ENCODE measurements around the gene MEX3D.
A peak's percentile ranks its signal among the peaks of the same experiment; 100 is the strongest.

The MEX3D gene

DNA sequence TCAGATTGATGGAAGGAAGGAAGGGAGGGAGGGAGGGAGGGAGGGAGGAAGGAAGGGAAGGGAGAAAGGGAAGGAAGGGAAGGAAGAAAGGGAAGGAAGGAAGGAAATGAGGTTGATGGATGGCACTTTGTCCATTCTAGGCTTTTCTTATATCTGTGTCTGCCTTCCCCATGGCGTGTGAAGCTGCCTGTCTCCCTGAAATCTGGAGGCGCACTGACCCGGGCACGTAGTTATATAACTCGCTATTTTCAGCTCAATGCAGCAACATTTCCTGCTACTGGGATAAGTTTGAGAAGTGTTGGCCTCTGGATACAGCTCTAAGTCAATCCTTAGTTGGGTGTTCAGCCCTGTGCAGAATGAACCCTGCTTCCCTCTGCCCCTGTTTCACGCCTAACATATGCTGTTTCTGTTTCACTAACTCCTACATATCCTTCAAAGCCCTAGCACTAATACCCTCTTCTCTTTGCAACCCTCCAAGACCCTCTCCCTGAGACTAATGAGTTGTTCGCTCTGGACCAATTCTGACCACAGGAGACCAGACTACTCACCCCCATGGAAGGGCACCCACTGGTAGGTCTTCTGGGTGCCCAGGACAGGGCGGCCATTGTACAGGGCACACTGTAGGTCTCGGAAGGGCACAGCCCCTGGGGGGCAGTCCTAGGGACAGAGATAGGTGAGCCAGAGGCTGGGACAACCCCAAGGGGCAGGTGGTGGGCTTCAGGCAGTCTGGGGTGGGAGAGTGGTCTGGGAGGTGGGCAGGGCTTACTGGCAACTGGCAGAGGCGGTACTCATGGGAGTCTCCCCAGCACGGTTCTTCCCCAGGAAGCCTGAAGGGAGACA lies 58.3 kb downstream of the MEX3D start:
- H3K27ac ChIP-seq (ENCODE audit: extremely low read depth, low read depth, low read length) = no peak overlapping the region
- CTCF ChIA-PET = interaction anchor here (0.7 to 1.3 kb wide), 2 partner anchors 36 to 232 kb away, joined by 3 read pairs; no protein-coding TSS in a partner anchor
- POLR2A ChIA-PET = no interaction called here

DNA sequence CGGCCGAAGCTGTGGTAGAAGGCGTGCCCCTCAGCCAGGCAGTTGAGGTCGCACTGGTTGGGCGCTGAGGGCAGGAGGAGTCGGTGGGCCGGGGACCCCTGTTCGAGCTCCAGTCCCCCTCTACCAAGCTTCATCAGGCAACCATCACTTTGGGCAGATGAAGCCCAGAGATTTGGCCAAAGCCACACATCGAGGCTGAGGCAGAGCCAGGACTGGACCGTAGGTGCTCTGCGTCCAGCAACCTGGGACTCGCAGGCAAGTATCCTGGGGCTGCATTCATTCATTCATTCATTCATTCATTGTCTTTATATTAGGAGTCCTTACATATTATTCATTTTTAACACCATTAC lies 59.6 kb downstream of the MEX3D start:
- peaks cover 3% of the 10 kb centered on the region; the same call in 1 of the 2 replicates for H3K4me1 ChIP-seq (ENCODE audit: control insufficient read depth, insufficient read depth, low read length)
- TF ChIP-seq ZNF544 (tag by site-specific recombination; IDR thresholded peaks at IDR 0.05) (no peak), OSR2 (tag by site-specific recombination; IDR thresholded peaks at IDR 0.05) (no peak), ZNF777 (tag by site-specific recombination; IDR thresholded peaks at IDR 0.05; ENCODE audit: borderline replicate concordance) (peak; percentile 75; the same call in 1 of the 2 replicates), GLIS2 (tag by site-specific recombination; IDR thresholded peaks at IDR 0.05) (no peak), ZNF24 (tag by site-specific recombination; IDR thresholded peaks at IDR 0.05) (peak; percentile 88), KLF1 (tag by site-specific recombination; IDR thresholded peaks at IDR 0.05) (no peak), ZNF514 (tag by site-specific recombination; IDR thresholded peaks at IDR 0.05) (no peak), ZNF792 (tag by site-specific recombination; IDR thresholded peaks at IDR 0.05) (no peak), ZSCAN30 (tag by site-specific recombination; IDR thresholded peaks at IDR 0.05) (peak; percentile 25; the same call in 1 of the 2 replicates), SETDB1 (IDR thresholded peaks at IDR 0.05; ENCODE audit: insufficient read length, low read length) (peak; percentile 66), ZNF423 (tag by site-specific recombination; IDR thresholded peaks at IDR 0.05) (0 out of 2 replicates have a peak, but pooled peaks have one; percentile 50)
- TF ChIP-seq, protein P1, sequence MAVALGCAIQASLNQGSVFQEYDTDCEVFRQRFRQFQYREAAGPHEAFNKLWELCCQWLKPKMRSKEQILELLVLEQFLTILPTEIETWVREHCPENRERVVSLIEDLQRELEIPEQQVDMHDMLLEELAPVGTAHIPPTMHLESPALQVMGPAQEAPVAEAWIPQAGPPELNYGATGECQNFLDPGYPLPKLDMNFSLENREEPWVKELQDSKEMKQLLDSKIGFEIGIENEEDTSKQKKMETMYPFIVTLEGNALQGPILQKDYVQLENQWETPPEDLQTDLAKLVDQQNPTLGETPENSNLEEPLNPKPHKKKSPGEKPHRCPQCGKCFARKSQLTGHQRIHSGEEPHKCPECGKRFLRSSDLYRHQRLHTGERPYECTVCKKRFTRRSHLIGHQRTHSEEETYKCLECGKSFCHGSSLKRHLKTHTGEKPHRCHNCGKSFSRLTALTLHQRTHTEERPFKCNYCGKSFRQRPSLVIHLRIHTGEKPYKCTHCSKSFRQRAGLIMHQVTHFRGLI (tag by site-specific recombination; IDR thresholded peaks at IDR 0.05) = peak; percentile 67
- TF ChIP-seq, protein P2, sequence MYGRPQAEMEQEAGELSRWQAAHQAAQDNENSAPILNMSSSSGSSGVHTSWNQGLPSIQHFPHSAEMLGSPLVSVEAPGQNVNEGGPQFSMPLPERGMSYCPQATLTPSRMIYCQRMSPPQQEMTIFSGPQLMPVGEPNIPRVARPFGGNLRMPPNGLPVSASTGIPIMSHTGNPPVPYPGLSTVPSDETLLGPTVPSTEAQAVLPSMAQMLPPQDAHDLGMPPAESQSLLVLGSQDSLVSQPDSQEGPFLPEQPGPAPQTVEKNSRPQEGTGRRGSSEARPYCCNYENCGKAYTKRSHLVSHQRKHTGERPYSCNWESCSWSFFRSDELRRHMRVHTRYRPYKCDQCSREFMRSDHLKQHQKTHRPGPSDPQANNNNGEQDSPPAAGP (tag by site-specific recombination; IDR thresholded peaks at IDR 0.05) = no peak
- H3K36me3 ChIP-seq (ENCODE audit: control insufficient read depth in 2 of 2, insufficient read depth in 1 of 2, low read length in 2 of 2) = no peaks in the 10 kb centered on the region
- no peak overlapping the region; the same call in 1 of the 2 replicates for H3K4me3 ChIP-seq (ENCODE audit: low read depth, low read length)
- POLR2A ChIA-PET = no interaction called here
- CTCF ChIA-PET = interaction anchor here (0.6 kb wide), 1 partner anchor 22 kb away, joined by 3 read pairs; no protein-coding TSS in a partner anchor
- H3K27ac ChIP-seq (ENCODE audit: extremely low read depth, low read depth, low read length) = no peak overlapping the region
- H3K9me3 ChIP-seq (ENCODE audit: control insufficient read depth, insufficient read depth, low read depth, low read length) = no peaks in the 10 kb centered on the region

More for the DNA sequence above, 58.3 kb downstream of the MEX3D start:
- H3K4me3 ChIP-seq (ENCODE audit: low read depth, low read length) = no peak overlapping the region
- H3K9me3 ChIP-seq (ENCODE audit: control insufficient read depth, insufficient read depth, low read depth, low read length) = no peaks in the 10 kb centered on the region
- TF ChIP-seq ZBTB8A (tag by site-specific recombination; IDR thresholded peaks at IDR 0.05) = peak; percentile 74
- peak; percentile 22; the same call in 1 of the 2 replicates for TF ChIP-seq GLIS2 (tag by site-specific recombination; IDR thresholded peaks at IDR 0.05)
- TF ChIP-seq HOXA7 (CRISPR knock-in tag; IDR thresholded peaks at IDR 0.05; ENCODE audit: borderline replicate concordance) = no peak
- TF ChIP-seq ZNF366 (tag by site-specific recombination; conservative IDR thresholded peaks at IDR 0.05) = peak; percentile 47
- TF ChIP-seq, protein P3, sequence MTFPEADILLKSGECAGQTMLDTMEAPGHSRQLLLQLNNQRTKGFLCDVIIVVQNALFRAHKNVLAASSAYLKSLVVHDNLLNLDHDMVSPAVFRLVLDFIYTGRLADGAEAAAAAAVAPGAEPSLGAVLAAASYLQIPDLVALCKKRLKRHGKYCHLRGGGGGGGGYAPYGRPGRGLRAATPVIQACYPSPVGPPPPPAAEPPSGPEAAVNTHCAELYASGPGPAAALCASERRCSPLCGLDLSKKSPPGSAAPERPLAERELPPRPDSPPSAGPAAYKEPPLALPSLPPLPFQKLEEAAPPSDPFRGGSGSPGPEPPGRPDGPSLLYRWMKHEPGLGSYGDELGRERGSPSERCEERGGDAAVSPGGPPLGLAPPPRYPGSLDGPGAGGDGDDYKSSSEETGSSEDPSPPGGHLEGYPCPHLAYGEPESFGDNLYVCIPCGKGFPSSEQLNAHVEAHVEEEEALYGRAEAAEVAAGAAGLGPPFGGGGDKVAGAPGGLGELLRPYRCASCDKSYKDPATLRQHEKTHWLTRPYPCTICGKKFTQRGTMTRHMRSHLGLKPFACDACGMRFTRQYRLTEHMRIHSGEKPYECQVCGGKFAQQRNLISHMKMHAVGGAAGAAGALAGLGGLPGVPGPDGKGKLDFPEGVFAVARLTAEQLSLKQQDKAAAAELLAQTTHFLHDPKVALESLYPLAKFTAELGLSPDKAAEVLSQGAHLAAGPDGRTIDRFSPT (tag by site-specific recombination; IDR thresholded peaks at IDR 0.05) = peak; percentile 46; the same call in 1 of the 2 replicates
- TF ChIP-seq ZFP3 (tag by site-specific recombination; IDR thresholded peaks at IDR 0.05; ENCODE audit: low read depth) = peak; percentile 99
- no peaks in the 10 kb centered on the region for H3K4me1 ChIP-seq (ENCODE audit: control insufficient read depth, insufficient read depth, low read length)
- no peaks in the 10 kb centered on the region for H3K36me3 ChIP-seq (ENCODE audit: control insufficient read depth in 2 of 2, insufficient read depth in 1 of 2, low read length in 2 of 2)
